Epithelial cell of esophagus (primary cell): ENCODE data around the gene FGGY.

Experiments
- DNase-seq: peaks from one replicate; pipeline ENCODE4 v3.0.0; 2010; ENCODE audit warnings: low read depth
- H3K4me3 ChIP-seq: 2 replicates; pipeline ENCODE4 v1.5.1; 2011; ENCODE audit warnings: mild to moderate bottlenecking, low read length, control low read depth
- CTCF ChIP-seq: IDR thresholded peaks from 2 replicates; pipeline ENCODE4 v1.5.1; 2011; ENCODE audit warnings: low read depth, mild to moderate bottlenecking, low read length, control low read depth, inconsistent platforms; ENCODE audit not compliant: insufficient read depth; ENCODE audit errors: missing control alignments

Gene FGGY

GRCh38 chr1:59680044-59680443, 383.1 kb downstream of the FGGY start:
- H3K4me3 ChIP-seq: no peak overlapping the region
- no peak for DNase-seq
- no peak for TF ChIP-seq CTCF

GRCh38 chr1:59682396-59683080, 385.6 kb downstream of the FGGY start:
- H3K4me3 ChIP-seq: no peak overlapping the region
- TF ChIP-seq CTCF: no peak
- DNase-seq: no peak

- H3K4me3 ChIP-seq: no peak overlapping the region
- no peak for DNase-seq
- TF ChIP-seq CTCF: no peak
Measured at GRCh38 chr1:59683197-59683596, 386.3 kb downstream of the FGGY start.

- DNase-seq: no peak
- H3K4me3 ChIP-seq: no peak overlapping the region
- no peak for TF ChIP-seq CTCF
Measured at GRCh38 chr1:59684698-59685097, 387.8 kb downstream of the FGGY start.

GRCh38 chr1:59685101-59685500, 388.2 kb downstream of the FGGY start:
- peak; percentile 41 for DNase-seq
- no peak for TF ChIP-seq CTCF

GRCh38 chr1:59685666-59686065, 388.8 kb downstream of the FGGY start:
- no peak for DNase-seq
- no peak for TF ChIP-seq CTCF
- H3K4me3 ChIP-seq: no peak overlapping the region

More at GRCh38 chr1:59685101-59685500, 388.2 kb downstream of the FGGY start:
- H3K4me3 ChIP-seq: no peak overlapping the region

- H3K4me3 ChIP-seq: no peak overlapping the region
- DNase-seq: no peak
- no peak for TF ChIP-seq CTCF
Measured at GRCh38 chr1:59686170-59686569, 389.3 kb downstream of the FGGY start.
